Lung (tissue), 12 donors: Measurements from ENCODE around the gene SIAH3. TPM values are rescaled to one million over a fixed set of nuclear protein-coding genes. Genes with fewer than 3 reads are reported as not detected.

ENCODE experiments used
- ATAC-seq: fragments of 200-7000 bp; cut with Tn5 transposase; one replicate; pipeline ENCODE4 v1.9.1; 2020; ENCODE audit warnings: moderate number of reproducible peaks; ENCODE audit not compliant: insufficient read depth, low FRiP score
- DNase-seq, 3 donors: peaks; one replicate each; pipeline ENCODE4 v3.0.0-alpha.2; 2013 to 2017
- H3K27ac ChIP-seq, 2 donors: one replicate each; pipeline ENCODE4 v1.5.1; 2013; ENCODE audit warnings: mild to moderate bottlenecking in 2 of 2, moderate library complexity in 2 of 2, control low read depth in 1 of 2, inconsistent platforms in 1 of 2, low read depth in 1 of 2, low read length in 1 of 2
- H3K27me3 ChIP-seq, 3 donors: one replicate each; pipeline ENCODE4 v1.5.1; 2013; ENCODE audit warnings: low read length in 2 of 3; ENCODE audit not compliant: control insufficient read depth in 3 of 3, insufficient read depth in 3 of 3
- H3K36me3 ChIP-seq, 4 donors: one replicate each; pipeline ENCODE4 v1.5.1; 2013; ENCODE audit warnings: low read length in 4 of 4, mild to moderate bottlenecking in 1 of 4, moderate library complexity in 1 of 4; ENCODE audit not compliant: control insufficient read depth in 4 of 4, insufficient read depth in 4 of 4
- H3K4me1 ChIP-seq, 5 donors: one replicate each; pipeline ENCODE4 v1.5.1; 2013; ENCODE audit warnings: low read length in 5 of 5, mild to moderate bottlenecking in 2 of 5, moderate library complexity in 1 of 5; ENCODE audit not compliant: control insufficient read depth in 5 of 5, insufficient read depth in 5 of 5
- H3K4me3 ChIP-seq: one replicate; pipeline ENCODE4 v1.5.1; 2013; ENCODE audit warnings: mild to moderate bottlenecking, control low read depth, moderate library complexity
- H3K9ac ChIP-seq, 2 donors: one replicate each; pipeline ENCODE4 v1.5.1; 2013; ENCODE audit warnings: low read length in 2 of 2, control low read depth in 1 of 2; ENCODE audit not compliant: insufficient read depth in 1 of 2
- H3K9me3 ChIP-seq, 4 donors: one replicate each; pipeline ENCODE4 v1.5.1; 2013; ENCODE audit warnings: low read length in 3 of 4, mild to moderate bottlenecking in 1 of 4, moderate library complexity in 1 of 4; ENCODE audit not compliant: control insufficient read depth in 4 of 4, insufficient read depth in 3 of 4
- WGBS, 2 donors: extraction: QIAGEN DNeasy Blood & Tissue Kit; methylation state at CpG; one replicate each; pipeline ENCODE4 v1.1.7; 2013; 5-methylcytosine and 5-hydroxymethylcytosine counted together
- polyA plus RNA-seq, 2 donors: library from polyadenylated mRNA; stranded (reverse); fragments of 200-250 nt; gene quantifications; one replicate each; pipeline ENCODE4 v1.2.1, GENCODE V29; 2013
- total RNA-seq, 2 donors: library from RNA; depleted of rRNA in 1 of 2; stranded (reverse); fragments of >200 nt in 1 of 2; gene quantifications; one replicate each; pipeline ENCODE4 v1.2.1, GENCODE V29; 2014 to 2021
- TF ChIP-seq, protein P1 (sequence below): IDR thresholded peaks from 2 replicates; pipeline ENCODE4 v1.5.1; 2012; ENCODE audit warnings: mild to moderate bottlenecking; ENCODE audit errors: control extremely low read depth, extremely low read depth
- donor health status: control.
- donor health status: control.
- donor health status: Bipolar disorder and iron deficiency.
- donor health status: healthy.
- donor health status: DM: yes; HTN: yes; CAD: no.

Gene SIAH3
- total and polyA plus RNA-seq, 4 donors: 0.03 to 0.31 (median 0.05) TPM

DNA sequence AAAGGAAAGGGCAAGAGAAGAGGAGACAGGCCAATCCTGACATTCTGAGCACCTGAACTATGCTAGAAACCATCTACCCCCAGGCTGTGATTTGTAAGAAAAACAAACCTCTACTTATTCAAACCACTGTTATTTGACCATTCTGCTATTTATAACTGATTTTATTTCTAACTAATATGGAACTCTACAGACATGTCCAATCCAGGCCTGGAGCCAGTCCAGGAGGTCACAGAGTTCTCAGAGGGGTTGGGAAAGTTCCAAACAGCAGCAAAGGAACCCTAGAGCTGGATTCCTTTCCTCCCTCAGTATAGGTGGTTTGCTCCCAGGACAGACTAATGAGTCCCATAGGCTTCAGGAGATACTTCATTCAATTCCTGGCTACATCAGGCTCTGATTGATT, 24.2 kb downstream of the SIAH3 start:
- H3K27ac ChIP-seq: no peak overlapping the region
- H3K9me3 ChIP-seq: no peaks in the 10 kb centered on the region
- H3K36me3 ChIP-seq: no peaks in the 10 kb centered on the region
- TF ChIP-seq, protein P1, sequence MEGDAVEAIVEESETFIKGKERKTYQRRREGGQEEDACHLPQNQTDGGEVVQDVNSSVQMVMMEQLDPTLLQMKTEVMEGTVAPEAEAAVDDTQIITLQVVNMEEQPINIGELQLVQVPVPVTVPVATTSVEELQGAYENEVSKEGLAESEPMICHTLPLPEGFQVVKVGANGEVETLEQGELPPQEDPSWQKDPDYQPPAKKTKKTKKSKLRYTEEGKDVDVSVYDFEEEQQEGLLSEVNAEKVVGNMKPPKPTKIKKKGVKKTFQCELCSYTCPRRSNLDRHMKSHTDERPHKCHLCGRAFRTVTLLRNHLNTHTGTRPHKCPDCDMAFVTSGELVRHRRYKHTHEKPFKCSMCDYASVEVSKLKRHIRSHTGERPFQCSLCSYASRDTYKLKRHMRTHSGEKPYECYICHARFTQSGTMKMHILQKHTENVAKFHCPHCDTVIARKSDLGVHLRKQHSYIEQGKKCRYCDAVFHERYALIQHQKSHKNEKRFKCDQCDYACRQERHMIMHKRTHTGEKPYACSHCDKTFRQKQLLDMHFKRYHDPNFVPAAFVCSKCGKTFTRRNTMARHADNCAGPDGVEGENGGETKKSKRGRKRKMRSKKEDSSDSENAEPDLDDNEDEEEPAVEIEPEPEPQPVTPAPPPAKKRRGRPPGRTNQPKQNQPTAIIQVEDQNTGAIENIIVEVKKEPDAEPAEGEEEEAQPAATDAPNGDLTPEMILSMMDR: no peak
- H3K4me1 ChIP-seq: peaks cover 0 to 1% (median 0%) of the 10 kb centered on the region in 5 donors
- H3K27me3 ChIP-seq: no peaks in the 10 kb centered on the region
- DNase-seq: no peak
- H3K9ac ChIP-seq: no peak overlapping the region
- H3K4me3 ChIP-seq: no peak overlapping the region
- no peak for ATAC-seq

DNA sequence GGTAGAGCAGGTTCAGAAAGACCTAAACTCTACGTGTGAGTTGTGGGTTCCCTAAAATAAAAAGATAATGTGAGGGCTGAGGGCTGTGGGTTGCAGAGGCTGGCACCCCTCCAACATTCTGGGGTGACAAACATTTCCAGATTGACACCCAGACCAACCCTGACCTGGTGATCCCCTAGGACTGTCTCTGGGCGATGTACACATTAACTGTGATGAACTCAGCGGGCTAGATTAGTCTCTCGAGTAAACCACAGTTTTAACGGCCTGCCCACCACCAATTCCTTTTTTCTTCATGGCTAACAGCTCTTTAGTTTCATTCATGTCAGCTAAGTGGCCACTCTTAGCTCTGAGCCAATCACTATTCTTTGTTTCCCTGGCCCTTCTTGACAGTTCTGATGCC, 24.8 kb downstream of the SIAH3 start:
- H3K36me3 ChIP-seq: no peaks in the 10 kb centered on the region
- ATAC-seq (no peak), DNase-seq (no peak)
- TF ChIP-seq, protein P1: no peak
- H3K4me1 ChIP-seq: peaks cover 0 to 1% (median 0%) of the 10 kb centered on the region in 5 donors
- no peak overlapping the region for H3K27ac ChIP-seq
- WGBS, 2 donors: 24 to 45% methylated on average over 5 of the region's 5 CpGs
- no peak overlapping the region for H3K9ac ChIP-seq
- H3K4me3 ChIP-seq: no peak overlapping the region
- no peaks in the 10 kb centered on the region for H3K9me3 ChIP-seq
- no peaks in the 10 kb centered on the region for H3K27me3 ChIP-seq

DNA sequence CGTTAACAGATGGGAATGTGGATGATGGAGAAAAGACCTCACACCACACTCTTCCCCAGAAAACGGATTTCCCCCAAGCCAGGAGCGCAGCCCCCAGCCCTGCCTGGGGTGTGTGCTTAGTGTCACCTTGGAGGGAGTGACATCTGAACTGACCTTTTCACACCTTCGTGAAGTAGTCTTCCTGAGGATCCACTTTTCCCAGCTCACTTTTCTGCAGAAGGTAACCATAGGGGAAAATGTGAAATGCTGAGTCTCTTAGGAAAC, 26.2 kb downstream of the SIAH3 start:
- no peak overlapping the region for H3K27ac ChIP-seq
- no peak overlapping the region for H3K4me3 ChIP-seq
- no peaks in the 10 kb centered on the region for H3K36me3 ChIP-seq
- WGBS, 2 donors: 81 to 88% methylated on average over 4 of the region's 4 CpGs
- no peak overlapping the region for H3K9ac ChIP-seq
- DNase-seq: no peak
- H3K4me1 ChIP-seq: peaks cover 0 to 1% (median 0%) of the 10 kb centered on the region in 5 donors
- no peaks in the 10 kb centered on the region for H3K27me3 ChIP-seq
- H3K9me3 ChIP-seq: no peaks in the 10 kb centered on the region
- no peak for ATAC-seq
- TF ChIP-seq, protein P1: no peak

DNA sequence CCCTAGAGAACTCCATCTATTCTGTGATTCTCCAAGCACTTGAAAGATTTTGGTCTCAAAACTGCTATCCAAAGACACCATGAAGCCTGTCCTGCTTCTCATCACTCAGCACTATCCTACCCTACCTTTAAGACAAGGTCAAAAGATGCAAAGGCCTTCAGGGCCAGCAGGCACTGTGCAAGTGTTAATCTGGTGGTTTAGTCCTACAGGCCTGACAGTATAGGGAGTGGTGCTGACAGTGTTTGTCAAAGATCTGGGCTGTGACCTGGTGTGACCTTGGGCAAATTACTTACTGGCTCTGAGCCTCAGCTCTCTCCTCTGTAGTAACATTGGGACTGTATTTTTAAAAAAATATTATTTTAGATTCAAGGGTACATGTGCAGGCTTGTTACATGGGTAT, 28.0 kb downstream of the SIAH3 start:
- H3K4me1 ChIP-seq: peaks cover 0 to 1% (median 0%) of the 10 kb centered on the region in 5 donors
- no peak for ATAC-seq
- DNase-seq: no peak
- H3K36me3 ChIP-seq: no peaks in the 10 kb centered on the region
- H3K27ac ChIP-seq: no peak overlapping the region
- no peak overlapping the region for H3K4me3 ChIP-seq
- H3K9me3 ChIP-seq: peaks cover 0 to 2% (median 0%) of the 10 kb centered on the region in 4 donors
- no peak overlapping the region for H3K9ac ChIP-seq
- H3K27me3 ChIP-seq: no peaks in the 10 kb centered on the region
- TF ChIP-seq, protein P1: no peak
